NCI-H187 treated with DMSO at 0.1 percent for 48 hours (cell line): ENCODE data around the gene ALG6.

Experiments used
- DNase-seq: peaks from one replicate; lab custom pipeline; 2025; lab: John Stamatoyannopoulos, UW

The ALG6 gene

DNA sequence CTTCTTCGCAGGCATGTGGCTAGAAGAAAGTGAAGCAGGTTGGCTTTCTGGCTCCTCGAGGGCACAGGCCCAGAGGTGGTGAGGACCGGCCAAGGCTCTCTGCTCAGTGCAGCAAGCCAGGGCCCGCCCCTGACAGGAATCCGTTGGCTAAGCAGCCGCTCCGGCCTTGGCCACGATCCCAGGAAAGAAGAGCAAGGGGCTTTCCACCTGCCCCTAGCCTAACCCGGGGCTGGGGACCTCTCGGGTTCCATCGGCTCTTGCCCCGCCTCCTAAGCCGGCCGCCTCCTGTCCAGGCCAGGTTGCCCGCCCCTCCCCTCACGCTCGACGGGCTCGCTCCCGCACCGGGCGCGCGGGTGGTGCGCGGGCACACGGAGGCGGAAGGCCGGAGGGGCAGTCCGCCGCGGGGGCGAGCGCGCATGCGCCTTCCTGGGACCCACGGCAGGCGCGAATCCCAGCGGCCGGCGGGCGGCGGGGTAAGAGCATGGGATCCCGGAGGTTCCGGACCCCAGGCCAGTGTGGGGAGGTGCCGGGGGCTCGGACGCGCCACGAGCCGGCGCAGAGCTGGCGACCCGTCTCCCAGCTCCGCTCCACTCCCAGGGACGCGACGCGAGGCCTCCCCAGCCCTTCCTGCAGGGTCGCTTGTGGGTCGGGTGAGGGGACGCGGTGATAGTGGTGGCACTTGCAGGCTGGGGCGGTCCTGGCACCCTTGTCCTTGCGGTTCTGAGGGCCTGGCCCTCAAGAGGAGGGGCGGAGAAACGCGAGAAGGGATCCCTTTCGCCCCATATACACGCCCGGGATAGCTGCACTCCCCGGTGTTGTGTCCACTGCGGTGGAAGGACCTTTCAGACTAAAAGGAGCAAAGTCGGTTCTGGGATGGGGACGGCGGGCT, at the start of gene ALG6:
ALG6 (plus strand) TSS at position 413 of the 889 bp plus-strand sequence. CDS start 3,351 bp downstream, outside the sequence.
- peak; percentile 51 for DNase-seq

DNA sequence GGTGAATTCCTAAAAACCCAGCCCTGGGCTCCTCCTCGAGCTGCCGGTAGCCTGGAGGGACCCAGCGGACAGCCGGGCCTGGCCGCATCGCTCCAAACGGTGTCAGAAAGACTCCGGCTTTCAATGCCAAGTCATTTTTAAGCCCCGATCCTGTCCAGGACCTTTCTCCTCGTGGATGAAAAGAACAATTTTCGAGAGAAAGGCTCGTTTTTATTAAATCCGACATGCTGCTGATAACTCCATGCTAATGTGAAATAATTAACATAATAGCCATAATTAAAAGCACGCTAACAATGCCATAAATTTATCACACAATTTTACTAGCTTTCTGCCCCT, 49.6 kb upstream of the ALG6 start:
- DNase-seq: no peak

- DNase-seq: no peak
Observed at GRCh38 chr1:63318201-63318979, 49.0 kb upstream of the ALG6 start.

DNA sequence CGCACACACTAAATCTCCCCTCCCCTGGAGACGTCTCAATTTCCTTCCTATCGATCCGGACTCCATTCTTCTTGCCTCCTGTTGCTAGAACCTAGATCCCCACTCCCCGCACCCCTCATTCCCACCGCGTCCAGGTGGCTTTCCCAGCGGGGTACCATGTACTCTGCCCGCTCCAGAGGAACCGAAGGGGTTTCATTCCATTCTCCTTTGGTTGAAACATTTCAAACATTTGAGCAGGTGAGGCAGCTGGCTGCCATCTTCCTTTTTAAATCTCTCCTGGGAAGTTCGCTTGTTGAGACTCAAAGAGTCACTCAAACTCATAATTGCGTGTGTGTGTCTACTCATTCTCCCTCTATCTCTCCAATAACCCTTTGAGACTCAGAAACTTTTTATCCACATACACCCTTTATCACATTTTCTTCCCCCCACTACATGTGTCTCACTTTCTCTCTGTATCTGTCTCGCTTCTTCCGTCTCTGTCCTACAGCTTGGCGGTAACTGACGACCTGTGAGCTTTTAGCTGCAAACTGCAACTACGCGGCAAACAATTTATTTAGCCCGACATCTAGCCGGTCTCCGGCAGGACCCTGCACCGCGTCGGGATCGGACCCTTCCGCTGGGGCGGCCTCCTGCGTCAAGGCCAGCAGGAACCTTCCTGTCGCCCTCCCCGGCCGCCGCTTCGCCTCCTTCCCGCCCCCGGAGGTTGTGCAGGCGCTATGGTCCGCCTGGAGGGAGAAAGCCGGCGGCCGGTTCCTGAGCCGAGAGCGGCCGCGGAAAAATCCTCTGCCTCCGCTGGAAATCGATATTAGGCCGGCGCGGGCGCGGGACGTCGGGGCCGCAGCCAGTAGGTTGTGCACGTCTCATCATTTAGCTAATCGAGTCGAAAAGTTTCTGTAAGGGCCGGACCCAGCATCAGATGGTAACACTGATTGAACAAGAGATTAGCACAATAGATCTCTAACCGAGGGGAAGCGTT, 48.1 kb upstream of the ALG6 start:
- no peak for DNase-seq

DNA sequence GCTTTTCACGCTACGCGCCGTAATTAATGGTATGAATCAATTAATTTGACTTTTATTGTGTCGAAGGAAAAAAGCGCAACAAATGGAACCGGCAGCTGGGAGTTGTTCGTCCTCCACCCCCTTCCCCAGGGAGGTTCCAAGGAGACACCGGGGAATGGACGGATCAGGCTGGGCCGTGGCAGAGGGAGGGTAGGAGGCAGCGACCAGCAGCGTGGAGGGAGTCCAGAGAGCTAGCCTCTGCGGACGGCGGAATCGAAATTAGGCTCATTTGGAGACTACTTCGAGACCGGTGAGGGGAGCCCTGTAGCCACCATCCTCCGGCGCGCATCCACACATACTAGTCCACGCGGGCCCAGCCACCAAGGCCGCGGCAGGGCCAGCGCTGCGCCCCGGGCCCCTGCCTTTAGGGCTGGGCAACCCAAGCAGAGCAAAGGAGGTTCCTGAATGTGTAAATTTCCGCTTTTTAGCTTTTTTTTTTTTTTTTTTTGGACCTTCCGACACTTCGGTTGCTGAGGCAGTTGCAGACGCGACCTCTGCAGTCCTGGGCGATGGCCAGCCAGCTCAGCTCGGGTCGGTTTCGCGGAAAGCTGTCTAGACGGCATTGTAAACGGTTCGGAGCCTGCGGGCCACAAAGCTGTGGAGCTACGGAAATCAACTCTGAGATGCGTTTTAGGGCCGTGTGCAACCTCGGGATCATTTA, 47.3 kb upstream of the ALG6 start:
- no peak for DNase-seq

DNA sequence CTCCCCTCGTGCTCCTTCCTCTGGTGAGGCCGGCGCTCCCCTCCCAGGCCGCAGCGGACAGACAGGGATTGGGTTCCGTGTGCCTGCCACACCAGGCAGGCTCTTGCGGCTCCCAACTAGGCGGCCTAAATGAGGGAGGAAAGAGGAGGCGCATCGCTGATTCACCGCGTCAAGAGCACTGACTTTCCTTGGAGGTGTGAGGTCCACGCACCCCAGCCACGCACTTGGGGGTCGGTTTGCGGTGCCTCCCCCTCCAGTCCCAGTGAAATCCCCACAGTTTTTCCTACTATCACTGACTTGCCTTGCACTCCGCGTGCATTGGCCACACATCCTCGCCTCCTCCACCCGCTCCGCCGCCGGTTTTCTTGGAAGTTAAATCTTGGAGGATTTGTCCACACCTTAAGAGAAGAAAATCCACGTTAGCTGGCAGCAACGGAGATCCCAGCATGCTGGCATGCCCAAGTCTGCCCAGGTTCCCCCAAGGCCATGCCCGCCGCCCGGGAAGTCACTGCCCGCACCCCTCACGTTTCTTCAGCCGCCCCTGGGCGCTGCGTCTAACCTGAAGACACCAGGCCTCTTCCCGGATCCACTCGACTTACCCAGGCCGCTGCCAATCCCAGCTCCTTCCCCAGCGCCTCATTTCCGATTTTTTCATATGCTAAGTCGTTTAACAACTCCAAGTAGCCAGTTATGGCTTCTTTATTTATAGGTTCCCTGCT, 46.2 kb upstream of the ALG6 start:
- no peak for DNase-seq

- no peak for DNase-seq
Observed at GRCh38 chr1:63321785-63322113, 45.7 kb upstream of the ALG6 start.

DNA sequence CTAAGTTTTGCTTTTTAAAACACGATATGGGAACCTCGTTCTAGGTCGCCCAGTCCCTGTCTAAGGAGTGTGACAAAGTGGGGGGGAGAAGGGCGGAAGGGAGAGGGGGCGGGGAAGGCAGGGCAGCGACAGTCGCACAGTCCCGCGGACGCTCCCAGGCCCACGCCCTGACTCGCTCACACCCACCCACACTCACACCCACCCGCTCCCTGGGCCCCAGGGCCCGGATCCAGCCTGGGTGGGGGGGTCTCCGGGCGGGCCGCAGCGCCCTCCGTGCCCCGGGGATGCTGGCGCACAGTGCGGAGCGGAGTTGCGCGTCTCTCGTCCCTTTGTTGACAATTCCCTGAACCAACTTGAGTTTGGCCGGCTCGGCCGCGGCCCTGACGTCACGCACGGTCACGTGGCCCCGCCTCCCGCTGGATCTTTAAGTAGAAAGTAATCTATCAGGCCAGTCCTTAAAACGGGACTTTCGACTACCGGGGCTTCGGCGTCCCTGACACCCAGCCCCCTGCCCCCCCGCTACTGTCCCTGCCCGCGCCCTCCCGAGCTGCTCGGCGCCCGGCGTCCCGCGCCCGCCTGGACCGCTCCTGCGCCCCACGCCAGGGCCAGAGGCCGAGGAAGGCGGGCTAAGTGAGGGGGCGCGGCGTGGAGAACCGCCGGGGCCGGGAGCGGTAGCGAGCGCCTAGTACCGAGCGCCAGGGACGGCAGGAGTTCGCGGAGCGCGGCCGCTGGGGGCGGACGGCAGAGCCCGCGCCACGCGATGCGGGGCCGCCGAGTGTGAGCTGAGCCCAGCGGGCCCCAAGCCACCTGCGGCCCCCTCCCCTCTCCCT, 45.1 kb upstream of the ALG6 start, which contains the start of gene FOXD3:
FOXD3 (plus strand) TSS at position 454 of the 830 bp plus-strand sequence. CDS start 492 bp downstream, outside the sequence.
- no peak for DNase-seq

GRCh38 chr1:63322944-63323864, 44.2 kb upstream of the ALG6 start:
- no peak for DNase-seq

- DNase-seq: no peak
Observed at GRCh38 chr1:63323865-63324778, 43.3 kb upstream of the ALG6 start.

DNA sequence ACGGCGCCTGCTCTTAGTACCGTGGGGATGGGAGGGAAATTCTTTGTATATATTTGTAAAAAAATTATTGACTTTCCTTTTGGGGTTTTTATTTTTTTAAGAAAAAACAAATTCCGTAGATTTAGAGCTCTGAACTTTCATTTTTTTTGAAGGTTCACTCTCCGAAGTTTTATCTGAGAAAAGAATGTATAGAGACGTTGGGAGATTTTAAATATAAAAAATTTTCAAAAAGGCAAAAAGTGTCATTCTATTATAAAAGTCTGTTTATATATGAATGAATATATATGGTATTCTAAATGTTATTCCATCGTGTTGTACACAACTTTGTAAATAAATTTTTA, 42.7 kb upstream of the ALG6 start:
- DNase-seq: no peak

- no peak for DNase-seq
Observed at GRCh38 chr1:63325279-63325985, 42.0 kb upstream of the ALG6 start.

GRCh38 chr1:63326106-63326472, 41.3 kb upstream of the ALG6 start:
- no peak for DNase-seq

GRCh38 chr1:63326473-63327380, 40.7 kb upstream of the ALG6 start:
- no peak for DNase-seq

- no peak for DNase-seq
Observed at GRCh38 chr1:63327417-63328054, 39.9 kb upstream of the ALG6 start.

- no peak for DNase-seq
Observed at GRCh38 chr1:63328122-63328521, 39.3 kb upstream of the ALG6 start.
